GM10266 (cell line): ENCODE measurements around the gene DHX34.
"Not testable (repeated sequence)": the region's sequence is repeated elsewhere in the genome, so short reads cannot be mapped to it uniquely, and the experiment has no call there.

Source experiments
- DNase-seq: peaks from one replicate; pipeline ENCODE4 v3.0.0; 2012; ENCODE audit errors: extremely low spot score
- TF ChIP-seq, protein P1 (sequence below): IDR thresholded peaks from 2 replicates; pipeline ENCODE4 v1.5.1; 2012; ENCODE audit warnings: mild to moderate bottlenecking, low read depth; ENCODE audit not compliant: control insufficient read depth, insufficient read depth; ENCODE audit errors: missing control alignments

Gene DHX34

GRCh38 chr19:47331490-47331889 is 17.6 kb upstream of the DHX34 start:
- DNase-seq = no peak

GRCh38 chr19:47331931-47332547 is 17.1 kb upstream of the DHX34 start, which contains the start of gene C5AR2:
C5AR2 (plus strand) TSS chr19:47332175; CDS start chr19:47340800, 8,625 bp downstream.
- TF ChIP-seq, protein P1, sequence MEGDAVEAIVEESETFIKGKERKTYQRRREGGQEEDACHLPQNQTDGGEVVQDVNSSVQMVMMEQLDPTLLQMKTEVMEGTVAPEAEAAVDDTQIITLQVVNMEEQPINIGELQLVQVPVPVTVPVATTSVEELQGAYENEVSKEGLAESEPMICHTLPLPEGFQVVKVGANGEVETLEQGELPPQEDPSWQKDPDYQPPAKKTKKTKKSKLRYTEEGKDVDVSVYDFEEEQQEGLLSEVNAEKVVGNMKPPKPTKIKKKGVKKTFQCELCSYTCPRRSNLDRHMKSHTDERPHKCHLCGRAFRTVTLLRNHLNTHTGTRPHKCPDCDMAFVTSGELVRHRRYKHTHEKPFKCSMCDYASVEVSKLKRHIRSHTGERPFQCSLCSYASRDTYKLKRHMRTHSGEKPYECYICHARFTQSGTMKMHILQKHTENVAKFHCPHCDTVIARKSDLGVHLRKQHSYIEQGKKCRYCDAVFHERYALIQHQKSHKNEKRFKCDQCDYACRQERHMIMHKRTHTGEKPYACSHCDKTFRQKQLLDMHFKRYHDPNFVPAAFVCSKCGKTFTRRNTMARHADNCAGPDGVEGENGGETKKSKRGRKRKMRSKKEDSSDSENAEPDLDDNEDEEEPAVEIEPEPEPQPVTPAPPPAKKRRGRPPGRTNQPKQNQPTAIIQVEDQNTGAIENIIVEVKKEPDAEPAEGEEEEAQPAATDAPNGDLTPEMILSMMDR = no peak
- no peak for DNase-seq

More at GRCh38 chr19:47331490-47331889, 17.6 kb upstream of the DHX34 start:
- TF ChIP-seq, protein P1 = no peak

- DNase-seq = not testable (repeated sequence)
Measured at GRCh38 chr19:47336765-47337718, 12.1 kb upstream of the DHX34 start.

GRCh38 chr19:47339196-47339880 is 9.8 kb upstream of the DHX34 start:
- DNase-seq = no peak
- TF ChIP-seq, protein P1 = no peak

DNA sequence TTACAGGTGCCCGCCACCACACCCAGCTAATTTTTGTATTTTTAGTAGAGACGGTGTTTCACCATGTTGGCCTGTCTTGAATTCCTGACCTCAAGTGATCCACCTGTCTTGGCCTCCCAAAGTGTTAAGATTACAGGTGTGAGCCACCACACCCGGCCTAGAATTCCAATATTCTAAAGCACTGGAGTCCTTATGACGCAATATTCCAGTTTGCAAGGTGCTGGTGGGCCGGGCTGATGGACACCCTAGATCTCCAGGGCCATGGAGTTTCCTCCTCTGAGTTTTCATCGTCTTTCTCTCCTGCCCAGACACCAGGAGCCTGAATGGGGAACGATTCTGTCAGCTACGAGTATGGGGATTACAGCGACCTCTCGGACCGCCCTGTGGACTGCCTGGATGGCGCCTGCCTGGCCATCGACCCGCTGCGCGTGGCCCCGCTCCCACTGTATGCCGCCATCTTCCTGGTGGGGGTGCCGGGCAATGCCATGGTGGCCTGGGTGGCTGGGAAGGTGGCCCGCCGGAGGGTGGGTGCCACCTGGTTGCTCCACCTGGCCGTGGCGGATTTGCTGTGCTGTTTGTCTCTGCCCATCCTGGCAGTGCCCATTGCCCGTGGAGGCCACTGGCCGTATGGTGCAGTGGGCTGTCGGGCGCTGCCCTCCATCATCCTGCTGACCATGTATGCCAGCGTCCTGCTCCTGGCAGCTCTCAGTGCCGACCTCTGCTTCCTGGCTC is 8.5 kb upstream of the DHX34 start:
- no peak for DNase-seq
- TF ChIP-seq, protein P1 = no peak

DNA sequence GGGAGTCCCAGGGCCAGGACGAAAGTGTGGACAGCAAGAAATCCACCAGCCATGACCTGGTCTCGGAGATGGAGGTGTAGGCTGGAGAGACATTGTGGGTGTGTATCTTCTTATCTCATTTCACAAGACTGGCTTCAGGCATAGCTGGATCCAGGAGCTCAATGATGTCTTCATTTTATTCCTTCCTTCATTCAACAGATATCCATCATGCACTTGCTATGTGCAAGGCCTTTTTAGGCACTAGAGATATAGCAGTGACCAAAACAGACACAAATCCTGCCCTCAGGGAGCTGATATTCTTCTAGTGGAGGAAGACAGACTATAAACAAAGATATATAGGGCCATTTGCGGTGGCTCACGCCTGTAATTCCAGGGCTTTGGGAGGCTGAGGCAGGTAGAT is 7.4 kb upstream of the DHX34 start:
- no peak for DNase-seq
- TF ChIP-seq, protein P1 = no peak
